Measurements from ENCODE around the gene MVK. TPM values are rescaled to one million over a fixed set of nuclear protein-coding genes. Genes with fewer than 3 reads are reported as not detected.

Gene MVK
- total and polyA plus RNA-seq, 2 donors from 2014 or later, result 40.0 to 48.1 TPM

DNA sequence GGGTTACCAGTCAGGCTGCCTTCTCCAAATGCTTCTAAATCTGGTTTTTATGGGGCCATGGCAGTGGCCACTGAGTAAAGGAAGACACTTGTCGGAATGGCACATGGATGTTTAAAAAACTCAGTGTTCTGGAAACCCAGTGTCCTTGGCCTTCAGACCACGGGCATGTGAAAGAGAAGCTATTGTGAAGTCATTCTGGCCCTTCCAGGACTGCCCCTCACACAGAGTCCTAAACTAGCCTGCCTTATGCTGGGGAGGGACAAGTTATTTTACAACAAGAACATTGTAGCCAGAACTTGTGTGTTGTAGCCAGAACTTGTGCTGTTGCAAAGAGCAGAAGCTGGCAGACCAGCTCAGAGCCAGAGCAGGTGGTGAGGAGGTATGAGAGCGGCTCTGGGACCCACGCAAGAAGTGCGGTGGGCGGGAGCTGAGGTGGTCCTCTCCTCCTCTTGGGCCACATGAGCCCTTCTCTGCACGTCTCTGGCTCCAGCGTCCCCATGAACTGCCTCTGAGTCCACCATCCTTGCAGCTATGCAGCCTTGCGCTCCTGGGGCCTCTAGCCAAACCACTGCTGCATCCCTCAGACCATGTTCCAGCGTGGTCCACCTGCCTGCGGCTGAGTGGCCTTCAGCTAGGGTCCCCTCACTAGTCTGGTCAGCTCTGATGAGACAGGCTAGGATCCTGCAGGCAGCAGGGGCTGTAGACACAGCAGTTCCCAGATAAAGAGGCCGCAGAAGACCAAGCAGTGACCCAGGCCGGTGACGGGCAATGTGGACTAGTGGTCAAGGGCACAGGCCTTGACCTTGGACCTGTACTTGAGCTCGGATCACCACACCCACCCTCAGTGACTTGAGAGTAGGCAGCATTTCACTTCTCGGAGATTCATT is 32.8 kb upstream of the MVK start:
- FAIRE-seq, result no peak
- intact Hi-C loops (cut with DNase I), result no loop called here
- no peak for DNase-seq
- Histone ChIP-seq H3K4me3 (ENCODE audit: low read length in 3 of 3) (no peak overlapping the region), H3K9me3 (ENCODE audit: control insufficient read depth in 2 of 3, insufficient read depth in 1 of 3, low read length in 3 of 3) (no peaks in the 10 kb centered on the region), H3K27me3 (ENCODE audit: control insufficient read depth, insufficient read depth, low read length) (no peaks in the 10 kb centered on the region), H3K27ac (ENCODE audit: low read depth in 2 of 2, low read length in 2 of 2) (no peak overlapping the region), H3K4me1 (ENCODE audit: control insufficient read depth in 2 of 3, insufficient read depth in 2 of 3, low read depth in 1 of 3, low read length in 3 of 3) (no peaks in the 10 kb centered on the region), H3K9ac (ENCODE audit: low read length in 3 of 3) (no peak overlapping the region), H3K36me3 (ENCODE audit: control insufficient read depth in 2 of 3, insufficient read depth in 3 of 3, low read length in 3 of 3) (peaks cover 0 to 2% (median 0%) of the 10 kb centered on the region in 3 donors)
- TF ChIP-seq CTCF (IDR thresholded peaks at IDR 0.05; ENCODE audit: borderline replicate concordance, extremely low read depth, insufficient read depth), result no peak

DNA sequence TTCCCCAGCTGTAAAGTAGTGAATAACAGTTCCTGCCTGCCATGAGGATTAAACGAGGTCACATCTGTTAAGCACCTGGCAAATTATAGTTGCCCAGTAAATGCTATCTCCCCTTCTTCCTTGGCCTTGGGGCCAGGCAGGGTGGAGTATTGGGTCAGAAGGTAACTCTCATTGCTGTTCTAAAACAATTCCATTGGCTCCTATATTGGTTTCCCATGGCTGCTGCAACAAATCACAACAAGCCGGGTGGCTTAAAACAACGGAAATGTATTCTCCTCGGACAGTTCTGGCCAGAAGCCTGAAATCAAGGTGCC is 32.2 kb upstream of the MVK start:
- Histone ChIP-seq H3K27me3 (ENCODE audit: control insufficient read depth, insufficient read depth, low read length) (no peaks in the 10 kb centered on the region), H3K4me3 (ENCODE audit: low read length in 3 of 3) (no peak overlapping the region), H3K27ac (ENCODE audit: low read depth in 2 of 2, low read length in 2 of 2) (no peak overlapping the region), H3K9me3 (ENCODE audit: control insufficient read depth in 2 of 3, insufficient read depth in 1 of 3, low read length in 3 of 3) (no peaks in the 10 kb centered on the region), H3K9ac (ENCODE audit: low read length in 3 of 3) (no peak overlapping the region), H3K36me3 (ENCODE audit: control insufficient read depth in 2 of 3, insufficient read depth in 3 of 3, low read length in 3 of 3) (no peaks in the 10 kb centered on the region), H3K4me1 (ENCODE audit: control insufficient read depth in 2 of 3, insufficient read depth in 2 of 3, low read depth in 1 of 3, low read length in 3 of 3) (no peaks in the 10 kb centered on the region)
- TF ChIP-seq CTCF (IDR thresholded peaks at IDR 0.05; ENCODE audit: borderline replicate concordance, extremely low read depth, insufficient read depth), result no peak
- FAIRE-seq, result no peak
- intact Hi-C loops (cut with DNase I), result no loop called here
- no peak for DNase-seq

DNA sequence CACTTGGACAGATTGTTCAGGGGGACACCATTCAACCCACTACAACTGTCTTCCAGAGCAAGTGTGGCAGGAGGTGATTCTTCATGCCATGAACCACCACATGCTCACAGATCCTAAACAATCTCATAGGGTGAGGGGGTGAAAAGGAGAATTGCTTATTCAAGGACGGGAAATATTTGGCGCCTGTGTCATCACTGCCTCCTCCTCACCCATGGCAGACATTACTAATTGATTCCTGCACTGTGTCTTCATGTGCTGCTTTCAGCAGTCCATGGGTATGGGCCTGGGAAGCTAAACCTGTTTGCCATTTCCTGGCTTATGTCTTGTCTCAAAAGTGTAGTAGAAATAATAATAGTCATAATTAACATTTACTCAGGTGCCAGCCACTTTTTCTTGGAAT is 31.6 kb upstream of the MVK start:
- Histone ChIP-seq H3K9ac (ENCODE audit: low read length in 3 of 3) (no peak overlapping the region), H3K27me3 (ENCODE audit: control insufficient read depth, insufficient read depth, low read length) (no peaks in the 10 kb centered on the region)
- FAIRE-seq, result no peak

More for the DNA sequence above, 31.6 kb upstream of the MVK start:
- Histone ChIP-seq H3K4me1 (ENCODE audit: control insufficient read depth in 2 of 3, insufficient read depth in 2 of 3, low read depth in 1 of 3, low read length in 3 of 3) (no peaks in the 10 kb centered on the region), H3K9me3 (ENCODE audit: control insufficient read depth in 2 of 3, insufficient read depth in 1 of 3, low read length in 3 of 3) (no peaks in the 10 kb centered on the region), H3K4me3 (ENCODE audit: low read length in 3 of 3) (no peak overlapping the region), H3K36me3 (ENCODE audit: control insufficient read depth in 2 of 3, insufficient read depth in 3 of 3, low read length in 3 of 3) (no peaks in the 10 kb centered on the region), H3K27ac (ENCODE audit: low read depth in 2 of 2, low read length in 2 of 2) (no peak overlapping the region)
- intact Hi-C loops (cut with DNase I), result no loop called here
- DNase-seq, result no peak
- TF ChIP-seq CTCF (IDR thresholded peaks at IDR 0.05; ENCODE audit: borderline replicate concordance, extremely low read depth, insufficient read depth), result no peak
